GM13976 (cell line): ENCODE results near the gene NWD2.

Source experiments
- DNase-seq: peaks from one replicate; pipeline ENCODE4 v3.0.0; 2012; ENCODE audit warnings: low spot score
- CTCF ChIP-seq: IDR thresholded peaks from 2 replicates; pipeline ENCODE4 v1.5.1; 2012; ENCODE audit warnings: borderline replicate concordance, mild to moderate bottlenecking; ENCODE audit not compliant: insufficient read depth; ENCODE audit errors: extremely low read depth, missing control alignments, control extremely low read depth
- in situ Hi-C: fragments of 300-500 bp; cut with MboI; formaldehyde crosslinking; loops from one replicate; pipeline ENCODE4 v1.12.0; 2022; ENCODE audit warnings: low sequenced_read_pairs, mixed read lengths, inconsistent platforms; ENCODE audit not compliant: unreplicated experiment

NWD2 gene

GRCh38 chr4:37279121-37279520 lies 34.6 kb downstream of the NWD2 start:
- in situ Hi-C loops: no loop called here
- TF ChIP-seq CTCF: no peak
- no peak for DNase-seq

GRCh38 chr4:37279894-37280592 lies 35.5 kb downstream of the NWD2 start:
- no peak for TF ChIP-seq CTCF
- in situ Hi-C loops: no loop called here
- DNase-seq: no peak

GRCh38 chr4:37299468-37299867 lies 54.9 kb downstream of the NWD2 start:
- no peak for TF ChIP-seq CTCF
- DNase-seq: no peak
- in situ Hi-C loops: no loop called here

GRCh38 chr4:37304612-37305011 lies 60.1 kb downstream of the NWD2 start:
- no peak for DNase-seq
- no peak for TF ChIP-seq CTCF
- in situ Hi-C loops: no loop called here

GRCh38 chr4:37305984-37306383 lies 61.4 kb downstream of the NWD2 start:
- in situ Hi-C loops: no loop called here
- no peak for TF ChIP-seq CTCF
- no peak for DNase-seq

- no peak for TF ChIP-seq CTCF
- DNase-seq: no peak
- in situ Hi-C loops: no loop called here
These were observed 72.6 kb downstream of the NWD2 start for GRCh38 chr4:37317104-37317643.
